Stimulated activated CD8-positive, alpha-beta memory T cell treated with anti-CD3 and anti-CD28 coated beads, Interleukin-7, amount 100 ng/mL, for 24 hours (primary cell): ENCODE results near the gene CRELD2.

Experiments
- DNase-seq: peaks from one replicate; pipeline ENCODE4 v3.0.0-alpha.2; 2020; ENCODE audit warnings: low read depth

Gene CRELD2

DNA sequence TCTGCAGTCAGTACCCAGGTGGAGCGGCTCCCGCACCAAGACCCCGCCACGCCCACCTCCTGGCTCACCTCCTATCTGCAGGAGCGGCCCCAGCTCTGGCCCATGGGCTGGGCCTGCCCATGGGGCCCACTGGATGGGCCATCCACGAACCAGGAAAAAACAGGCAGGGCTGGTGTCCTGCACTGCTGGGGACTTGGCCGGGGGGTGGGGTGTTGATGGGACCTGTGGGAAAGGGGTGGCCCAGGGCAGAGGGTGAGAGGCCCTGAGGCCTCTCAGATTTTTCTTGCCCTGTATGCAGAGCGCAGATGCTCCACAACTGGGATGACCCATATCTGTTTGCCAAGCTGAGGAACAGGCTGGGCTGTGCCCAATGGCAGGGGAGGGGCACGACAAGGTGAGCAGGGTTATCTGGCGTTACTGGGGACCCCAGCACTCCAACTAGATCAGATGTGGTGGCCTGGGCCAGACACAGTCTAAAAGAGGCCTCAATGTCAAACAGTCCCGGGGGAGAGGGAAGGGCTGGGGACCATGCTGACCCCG lies 39.5 kb downstream of the CRELD2 start:
- no peak for DNase-seq

DNA sequence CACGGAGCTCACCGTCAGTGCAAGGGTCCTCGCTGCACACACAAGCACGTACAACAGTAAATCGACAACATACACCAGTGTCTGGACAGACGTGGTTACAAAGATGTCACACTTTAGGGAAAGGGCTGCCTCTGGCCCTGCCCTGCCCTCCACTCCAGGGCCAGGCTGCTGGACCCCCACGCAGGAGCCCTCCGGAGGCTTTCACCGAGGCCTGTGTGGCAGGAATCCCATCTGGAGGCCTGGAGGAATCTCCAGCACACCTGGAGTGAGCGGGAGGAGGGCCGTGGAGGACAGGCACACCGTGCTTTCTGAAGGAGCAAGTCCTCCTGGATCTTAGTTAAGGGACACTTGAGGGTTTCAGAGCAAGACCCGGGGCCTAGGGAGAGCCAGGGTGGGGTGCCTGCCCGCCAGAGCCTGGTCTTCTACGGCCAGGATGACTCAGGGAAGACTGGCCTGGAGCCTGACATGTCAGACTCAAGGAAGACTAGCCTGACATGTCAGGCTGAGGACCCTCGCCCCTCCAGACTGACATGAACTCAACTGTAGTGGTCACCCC lies 40.0 kb downstream of the CRELD2 start:
- DNase-seq = no peak

DNA sequence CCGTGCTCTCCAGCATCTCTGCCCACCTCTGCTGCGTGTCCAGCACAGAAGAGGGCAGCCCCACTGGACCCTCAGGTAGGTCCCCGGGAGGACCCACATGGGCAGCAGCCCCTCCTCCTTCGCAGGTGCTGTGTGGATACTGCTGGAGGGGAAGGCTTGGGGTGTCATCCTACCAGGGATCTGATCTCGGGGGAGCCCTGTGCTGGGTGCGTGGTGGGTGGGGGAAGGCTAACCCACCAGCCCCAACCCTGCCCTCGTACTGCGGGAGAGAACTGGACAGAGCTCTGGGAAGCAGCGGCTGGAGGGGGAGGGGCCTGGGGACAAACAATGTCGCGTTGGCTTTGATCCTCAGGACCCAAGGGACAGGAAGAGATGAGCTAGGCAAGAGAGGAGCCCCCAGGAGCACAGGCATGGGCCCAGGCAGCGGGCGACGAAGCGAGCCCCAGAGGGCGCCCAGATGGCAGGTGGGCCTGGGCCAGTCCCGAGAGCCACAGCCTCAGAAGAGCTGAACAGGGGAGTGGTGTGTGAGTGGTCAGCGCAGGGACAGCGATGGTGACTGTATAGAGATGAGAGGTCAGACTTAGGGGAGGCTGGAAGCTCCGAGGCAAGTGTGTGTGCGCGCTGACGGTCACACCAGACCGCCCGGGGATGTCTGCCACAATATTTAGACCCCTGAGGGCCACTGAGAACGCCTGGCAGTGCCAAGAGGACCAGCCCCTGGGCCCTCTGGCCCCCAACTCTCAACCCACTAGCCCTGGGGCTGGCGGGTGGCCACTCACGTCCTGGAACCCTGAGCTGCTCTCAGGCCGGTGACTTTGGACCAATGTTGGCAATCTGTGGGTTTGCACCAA lies 40.7 kb downstream of the CRELD2 start:
- DNase-seq = no peak

DNA sequence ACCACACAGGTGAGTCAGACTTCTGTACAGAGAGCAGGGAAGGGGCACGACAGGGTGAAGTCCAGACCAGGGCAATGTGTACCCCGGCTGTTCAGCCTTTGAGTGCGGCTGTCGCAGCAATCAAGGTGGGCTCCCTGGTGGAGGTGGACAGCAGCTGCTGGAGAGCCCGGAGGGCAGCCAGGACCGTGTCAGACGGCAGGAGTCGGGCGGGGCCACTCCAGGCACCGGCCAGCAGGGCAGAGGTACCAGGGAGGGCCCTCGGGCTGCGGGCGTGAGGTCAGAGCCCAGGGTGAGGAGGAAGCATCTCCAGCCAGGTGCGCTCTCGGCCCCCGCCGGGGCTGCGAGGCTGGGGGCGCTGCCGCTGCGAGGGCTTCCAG lies 41.3 kb downstream of the CRELD2 start:
- no peak for DNase-seq

DNA sequence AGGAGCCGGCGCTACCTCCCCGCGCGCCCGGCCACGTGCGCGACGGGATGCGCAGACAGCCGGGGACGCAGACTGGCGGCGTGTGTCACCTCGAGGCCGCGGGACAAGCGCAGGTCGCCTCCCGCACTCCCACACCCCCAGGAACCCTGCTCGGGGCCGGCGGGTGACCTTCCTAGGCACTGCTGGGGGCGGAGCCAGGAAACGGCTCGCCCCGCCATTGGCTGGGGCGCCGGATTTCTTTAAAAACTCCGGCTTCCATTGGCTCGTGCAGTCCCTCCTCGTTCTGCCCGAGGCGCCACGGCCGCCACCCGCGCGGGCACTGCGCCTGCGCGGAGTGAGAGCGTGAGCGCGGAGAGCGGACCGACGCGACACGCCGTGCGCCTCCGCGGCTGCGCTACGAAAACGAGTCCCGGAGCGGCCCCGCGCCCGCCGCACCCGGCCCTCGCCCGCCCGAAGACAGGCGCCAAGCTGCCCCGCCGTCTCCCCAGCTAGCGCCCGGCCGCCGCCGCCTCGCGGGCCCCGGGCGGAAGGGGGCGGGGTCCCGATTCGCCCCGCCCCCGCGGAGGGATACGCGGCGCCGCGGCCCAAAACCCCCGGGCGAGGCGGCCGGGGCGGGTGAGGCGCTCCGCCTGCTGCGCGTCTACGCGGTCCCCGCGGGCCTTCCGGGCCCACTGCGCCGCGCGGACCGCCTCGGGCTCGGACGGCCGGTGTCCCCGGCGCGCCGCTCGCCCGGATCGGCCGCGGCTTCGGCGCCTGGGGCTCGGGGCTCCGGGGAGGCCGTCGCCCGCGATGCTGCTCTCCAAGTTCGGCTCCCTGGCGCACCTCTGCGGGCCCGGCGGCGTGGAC lies 41.9 kb downstream of the CRELD2 start, which contains the start of gene PIM3:
PIM3 (plus strand) TSS at position 614 of the 846 bp plus-strand sequence; CDS start at position 790, 176 bp downstream.
- peak; percentile 77 for DNase-seq

DNA sequence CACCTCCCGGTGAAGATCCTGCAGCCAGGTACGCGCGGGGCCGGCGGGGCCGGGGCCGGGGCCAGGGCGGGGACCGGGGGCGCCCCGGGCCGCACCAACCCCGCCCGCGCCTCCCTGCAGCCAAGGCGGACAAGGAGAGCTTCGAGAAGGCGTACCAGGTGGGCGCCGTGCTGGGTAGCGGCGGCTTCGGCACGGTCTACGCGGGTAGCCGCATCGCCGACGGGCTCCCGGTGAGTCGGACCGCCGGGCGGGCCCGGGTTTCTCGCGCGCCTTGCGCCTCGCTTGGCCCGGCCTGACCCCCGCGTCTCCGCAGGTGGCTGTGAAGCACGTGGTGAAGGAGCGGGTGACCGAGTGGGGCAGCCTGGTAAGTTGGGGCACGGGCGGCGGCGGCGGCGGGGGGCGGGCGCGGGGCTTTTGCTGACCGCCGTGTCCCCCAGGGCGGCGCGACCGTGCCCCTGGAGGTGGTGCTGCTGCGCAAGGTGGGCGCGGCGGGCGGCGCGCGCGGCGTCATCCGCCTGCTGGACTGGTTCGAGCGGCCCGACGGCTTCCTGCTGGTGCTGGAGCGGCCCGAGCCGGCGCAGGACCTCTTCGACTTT lies 42.7 kb downstream of the CRELD2 start:
- no peak for DNase-seq

DNA sequence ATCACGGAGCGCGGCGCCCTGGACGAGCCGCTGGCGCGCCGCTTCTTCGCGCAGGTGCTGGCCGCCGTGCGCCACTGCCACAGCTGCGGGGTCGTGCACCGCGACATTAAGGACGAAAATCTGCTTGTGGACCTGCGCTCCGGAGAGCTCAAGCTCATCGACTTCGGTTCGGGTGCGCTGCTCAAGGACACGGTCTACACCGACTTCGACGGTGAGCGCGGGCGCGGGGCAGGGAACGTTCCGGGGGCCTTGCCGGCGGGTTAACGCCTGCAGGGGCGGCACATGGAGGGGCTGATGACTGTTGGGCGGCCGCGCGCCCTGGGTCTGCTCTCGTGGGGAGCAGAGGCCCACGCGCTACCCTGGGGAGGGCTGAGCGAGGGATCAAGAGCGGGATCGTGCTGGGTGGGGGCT lies 43.2 kb downstream of the CRELD2 start:
- DNase-seq = no peak

DNA sequence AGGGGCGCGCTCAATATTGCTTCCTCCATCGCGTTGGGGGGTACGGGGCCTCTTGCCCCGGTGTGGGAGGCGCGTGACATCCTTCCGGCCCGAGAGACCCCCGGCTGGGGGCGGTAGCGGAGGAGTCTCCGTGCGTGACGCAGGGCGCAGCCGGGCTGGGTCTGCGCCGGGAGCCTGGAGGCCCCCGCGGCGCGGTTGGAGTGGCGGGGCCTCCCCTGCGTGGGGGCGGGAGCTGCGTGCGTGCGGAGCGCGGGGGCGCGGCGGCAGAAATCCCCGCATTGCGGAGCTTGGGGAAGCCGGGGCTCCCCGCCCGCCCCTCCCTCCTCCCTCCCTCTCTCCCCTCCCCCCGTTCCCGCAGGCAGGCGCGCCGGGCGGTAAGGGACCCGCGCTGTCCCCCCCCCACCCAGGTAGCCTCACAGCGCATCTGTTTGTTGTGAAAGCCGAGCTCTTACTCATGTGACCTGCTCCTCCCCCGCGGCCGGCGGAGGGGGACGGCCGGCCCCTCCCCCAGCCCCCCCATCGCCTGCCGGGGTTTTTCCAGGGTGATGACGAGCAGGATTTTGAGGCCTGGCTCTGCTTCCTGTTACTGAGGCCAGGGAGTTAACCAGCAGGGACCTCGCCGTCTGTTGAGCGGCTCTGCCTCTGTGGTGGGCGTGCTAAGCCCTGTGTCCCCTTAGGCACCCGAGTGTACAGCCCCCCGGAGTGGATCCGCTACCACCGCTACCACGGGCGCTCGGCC lies 43.7 kb downstream of the CRELD2 start:
- peak; percentile 80 for DNase-seq

DNA sequence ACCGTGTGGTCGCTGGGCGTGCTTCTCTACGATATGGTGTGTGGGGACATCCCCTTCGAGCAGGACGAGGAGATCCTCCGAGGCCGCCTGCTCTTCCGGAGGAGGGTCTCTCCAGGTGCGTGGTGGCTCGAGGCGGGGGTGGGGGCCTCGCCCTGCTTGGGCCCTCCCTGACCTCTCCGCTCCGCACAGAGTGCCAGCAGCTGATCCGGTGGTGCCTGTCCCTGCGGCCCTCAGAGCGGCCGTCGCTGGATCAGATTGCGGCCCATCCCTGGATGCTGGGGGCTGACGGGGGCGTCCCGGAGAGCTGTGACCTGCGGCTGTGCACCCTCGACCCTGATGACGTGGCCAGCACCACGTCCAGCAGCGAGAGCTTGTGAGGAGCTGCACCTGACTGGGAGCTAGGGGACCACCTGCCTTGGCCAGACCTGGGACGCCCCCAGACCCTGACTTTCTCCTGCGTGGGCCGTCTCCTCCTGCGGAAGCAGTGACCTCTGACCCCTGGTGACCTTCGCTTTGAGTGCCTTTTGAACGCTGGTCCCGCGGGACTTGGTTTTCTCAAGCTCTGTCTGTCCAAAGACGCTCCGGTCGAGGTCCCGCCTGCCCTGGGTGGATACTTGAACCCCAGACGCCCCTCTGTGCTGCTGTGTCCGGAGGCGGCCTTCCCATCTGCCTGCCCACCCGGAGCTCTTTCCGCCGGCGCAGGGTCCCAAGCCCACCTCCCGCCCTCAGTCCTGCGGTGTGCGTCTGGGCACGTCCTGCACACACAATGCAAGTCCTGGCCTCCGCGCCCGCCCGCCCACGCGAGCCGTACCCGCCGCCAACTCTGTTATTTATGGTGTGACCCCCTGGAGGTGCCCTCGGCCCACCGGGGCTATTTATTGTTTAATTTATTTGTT lies 44.6 kb downstream of the CRELD2 start:
- no peak for DNase-seq

DNA sequence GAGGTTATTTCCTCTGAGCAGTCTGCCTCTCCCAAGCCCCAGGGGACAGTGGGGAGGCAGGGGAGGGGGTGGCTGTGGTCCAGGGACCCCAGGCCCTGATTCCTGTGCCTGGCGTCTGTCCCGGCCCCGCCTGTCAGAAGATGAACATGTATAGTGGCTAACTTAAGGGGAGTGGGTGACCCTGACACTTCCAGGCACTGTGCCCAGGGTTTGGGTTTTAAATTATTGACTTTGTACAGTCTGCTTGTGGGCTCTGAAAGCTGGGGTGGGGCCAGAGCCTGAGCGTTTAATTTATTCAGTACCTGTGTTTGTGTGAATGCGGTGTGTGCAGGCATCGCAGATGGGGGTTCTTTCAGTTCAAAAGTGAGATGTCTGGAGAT lies 45.2 kb downstream of the CRELD2 start:
- DNase-seq = no peak

DNA sequence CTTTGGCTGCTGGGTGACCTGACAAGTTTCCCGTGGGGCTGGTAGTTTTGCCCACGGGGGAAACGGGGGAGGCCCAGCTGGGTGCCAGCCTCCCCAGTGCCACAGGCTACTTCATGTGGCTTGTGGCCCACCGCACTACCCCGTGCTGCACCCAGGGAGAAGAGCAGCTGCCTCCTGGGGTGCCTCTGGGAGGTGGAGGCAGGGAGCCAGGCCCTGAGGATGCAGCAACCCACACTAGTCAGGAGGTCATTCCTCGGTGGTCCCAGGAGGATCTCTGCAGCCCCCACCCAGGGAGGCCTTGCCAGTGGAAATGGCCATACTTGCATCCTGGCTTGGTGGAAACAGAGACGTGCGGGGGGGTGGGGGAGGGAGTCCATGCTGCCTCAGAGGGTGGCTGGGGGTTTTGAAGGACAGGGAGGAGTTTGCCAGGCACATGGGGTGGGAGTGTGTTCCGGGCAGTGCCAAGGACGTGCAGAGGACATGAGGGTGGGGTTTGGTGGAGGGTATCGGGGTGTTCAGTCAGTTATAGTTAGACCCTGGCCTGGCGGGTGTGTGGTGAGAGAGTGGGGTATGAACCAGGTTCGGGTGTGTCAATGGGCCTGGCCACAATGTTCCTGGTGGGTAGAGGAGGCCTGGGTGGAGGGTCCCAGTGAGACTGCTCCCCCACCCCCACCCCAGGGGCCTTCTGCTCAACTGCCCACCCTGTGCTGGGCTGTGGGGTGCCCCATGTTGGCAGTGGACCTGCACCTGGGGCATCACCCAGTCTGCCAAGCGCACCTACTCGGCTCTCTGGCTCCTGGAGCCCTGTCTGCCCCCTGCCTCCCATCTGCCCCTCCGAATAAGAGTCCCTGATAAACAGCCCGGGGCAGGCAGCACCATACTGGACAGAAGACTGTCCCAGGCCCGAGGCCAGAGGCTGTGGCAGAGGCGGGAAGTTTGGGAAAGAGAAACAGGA lies 46.0 kb downstream of the CRELD2 start:
- no peak for DNase-seq

DNA sequence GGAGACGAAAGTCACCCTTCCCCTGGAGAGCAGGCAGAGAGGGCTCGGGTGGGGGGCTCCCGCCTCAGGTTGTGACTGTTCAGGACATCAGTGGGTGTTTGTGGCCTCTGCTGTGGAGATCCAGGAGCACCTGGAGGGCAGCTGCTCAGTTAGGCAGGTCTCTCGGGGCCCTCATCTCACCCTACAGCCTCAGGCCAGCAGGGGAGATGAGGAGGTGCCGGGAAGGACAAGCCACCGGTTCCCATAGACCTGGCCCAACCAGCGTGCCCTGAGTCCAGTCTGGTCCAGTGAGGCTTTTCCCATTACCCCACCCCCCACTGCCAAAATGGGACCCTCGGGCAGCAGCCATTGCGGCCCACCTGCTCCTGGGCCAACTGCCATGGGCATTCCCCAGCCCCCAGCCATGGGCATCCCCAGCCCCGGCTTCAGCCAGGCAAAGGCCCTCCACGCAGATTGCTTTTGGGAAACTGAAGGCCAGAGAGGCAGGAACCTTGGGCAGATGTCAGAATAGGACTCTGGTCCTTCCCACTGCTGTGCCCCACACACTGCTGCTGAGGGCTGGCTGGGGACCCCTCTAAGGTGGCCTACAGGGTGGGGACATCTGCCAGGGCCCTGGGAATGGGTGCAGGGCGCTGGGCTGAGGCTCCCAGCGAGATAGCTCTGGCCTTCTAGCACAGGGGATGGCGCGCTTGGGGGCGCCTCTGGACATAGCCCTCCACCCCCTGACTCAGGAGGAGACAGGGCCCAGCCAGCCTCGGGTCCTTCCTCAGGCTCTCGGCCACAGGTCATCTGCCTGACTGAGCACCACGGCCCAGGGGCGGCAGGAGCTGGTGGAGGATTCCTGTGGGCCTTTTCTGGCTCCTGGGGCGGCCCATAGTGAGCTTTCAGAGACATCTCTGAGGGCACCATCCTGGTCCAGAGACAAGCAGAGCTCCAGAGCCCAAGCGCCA lies 46.9 kb downstream of the CRELD2 start:
- DNase-seq = no peak

DNA sequence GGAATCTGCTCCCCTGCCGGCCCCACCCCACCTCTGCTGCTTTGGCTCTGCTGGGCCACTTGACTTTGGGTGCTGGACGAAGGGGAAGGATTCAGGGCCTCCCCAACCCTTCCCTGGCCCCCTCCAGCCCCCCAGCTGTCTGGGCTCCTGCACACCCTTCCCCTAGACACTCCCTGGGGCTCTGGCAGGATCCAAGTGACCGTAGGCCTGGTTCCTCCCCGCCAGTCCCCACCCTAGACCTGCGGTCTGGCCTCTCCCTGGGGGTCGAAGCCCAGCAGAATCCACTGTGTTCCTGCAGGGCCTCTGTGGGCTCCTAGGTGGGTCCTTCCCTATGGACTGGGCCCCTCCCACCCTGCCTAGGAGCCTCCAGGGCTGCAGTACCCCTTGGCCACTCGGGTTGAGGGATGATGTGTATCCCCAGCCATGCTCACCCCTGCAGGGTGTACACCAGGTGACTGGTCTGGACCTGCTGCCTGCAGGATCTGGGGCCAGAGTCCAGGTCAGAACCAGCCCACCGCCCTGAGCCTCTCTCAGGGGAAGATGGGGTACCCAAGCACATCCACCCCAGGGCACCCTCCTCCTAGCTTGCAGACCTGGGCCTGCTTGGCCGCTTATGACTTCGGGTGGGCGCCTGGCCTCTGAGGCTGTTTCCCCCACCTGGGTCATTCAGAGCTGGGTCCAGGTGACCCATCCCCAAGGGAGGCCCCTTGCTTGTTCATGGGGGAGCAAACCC lies 47.8 kb downstream of the CRELD2 start:
- no peak for DNase-seq

DNA sequence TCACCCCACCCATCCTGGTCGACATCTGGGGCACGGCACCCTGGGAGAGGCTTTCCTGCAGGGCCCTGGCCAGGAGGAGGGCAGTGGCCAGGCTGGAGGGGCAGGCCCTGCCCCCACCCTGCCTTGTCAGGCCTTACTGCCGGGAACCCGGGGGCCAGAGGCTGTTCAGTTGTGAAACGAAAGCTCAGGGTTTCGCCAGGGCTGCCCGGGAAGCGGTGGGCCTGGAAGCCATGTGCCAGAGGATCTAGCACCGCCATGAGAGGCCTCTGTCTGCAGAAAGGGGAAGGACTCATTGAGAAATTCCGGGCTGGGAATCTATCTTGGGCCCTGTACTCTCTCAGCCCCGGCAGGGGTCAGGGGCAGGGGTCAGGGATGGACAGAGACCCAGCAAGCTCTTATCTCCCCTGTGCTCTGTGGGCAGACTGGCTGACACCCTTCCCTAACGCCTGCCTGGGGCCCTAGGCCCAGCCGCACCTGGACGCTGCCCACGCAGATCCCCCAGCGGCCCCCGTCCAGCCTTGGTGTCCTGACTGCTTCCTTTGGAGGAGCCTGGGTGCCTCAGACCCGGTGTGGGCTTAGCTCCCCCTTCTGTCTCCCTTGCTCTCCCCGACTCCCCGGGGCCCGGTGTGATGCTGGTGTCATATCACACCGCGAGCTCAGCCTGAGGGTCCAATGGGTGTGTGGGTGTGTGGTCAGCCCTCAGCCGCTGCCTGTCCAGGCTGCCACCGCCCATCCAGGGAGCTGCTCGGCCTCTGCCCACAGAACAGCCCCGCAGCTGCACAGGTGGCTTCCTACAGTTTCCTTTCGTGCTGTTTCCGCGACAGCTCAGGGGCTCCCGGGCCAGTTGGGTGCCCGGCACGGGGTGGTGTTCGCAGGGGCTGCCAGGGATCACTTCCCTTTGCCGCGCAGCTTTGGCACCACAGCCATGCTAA lies 48.6 kb downstream of the CRELD2 start:
- no peak for DNase-seq

DNA sequence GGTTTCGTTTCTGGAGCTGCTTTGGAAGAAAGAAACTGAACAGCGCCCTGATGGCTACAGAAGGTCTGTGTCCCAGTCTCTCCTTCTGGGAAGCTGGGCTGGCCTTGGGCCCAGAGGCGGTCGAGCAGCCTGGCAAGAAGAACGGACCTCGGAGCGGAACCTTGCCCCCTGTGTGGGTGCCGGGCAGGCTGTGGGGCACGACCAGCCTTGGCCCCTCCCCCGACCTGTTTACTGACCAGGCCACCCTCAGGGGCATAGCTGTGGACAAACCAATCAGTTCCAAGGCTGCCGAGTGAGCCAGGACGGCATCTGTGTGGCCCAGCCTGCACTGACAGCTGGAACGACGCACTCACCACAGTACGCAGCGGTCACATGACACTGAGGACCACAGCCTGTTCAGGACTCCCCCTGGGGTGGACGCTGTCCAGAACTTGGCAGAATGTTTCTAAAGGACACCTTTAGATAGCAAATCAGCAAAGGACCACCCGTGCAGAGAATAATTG lies 49.3 kb downstream of the CRELD2 start:
- DNase-seq = no peak

DNA sequence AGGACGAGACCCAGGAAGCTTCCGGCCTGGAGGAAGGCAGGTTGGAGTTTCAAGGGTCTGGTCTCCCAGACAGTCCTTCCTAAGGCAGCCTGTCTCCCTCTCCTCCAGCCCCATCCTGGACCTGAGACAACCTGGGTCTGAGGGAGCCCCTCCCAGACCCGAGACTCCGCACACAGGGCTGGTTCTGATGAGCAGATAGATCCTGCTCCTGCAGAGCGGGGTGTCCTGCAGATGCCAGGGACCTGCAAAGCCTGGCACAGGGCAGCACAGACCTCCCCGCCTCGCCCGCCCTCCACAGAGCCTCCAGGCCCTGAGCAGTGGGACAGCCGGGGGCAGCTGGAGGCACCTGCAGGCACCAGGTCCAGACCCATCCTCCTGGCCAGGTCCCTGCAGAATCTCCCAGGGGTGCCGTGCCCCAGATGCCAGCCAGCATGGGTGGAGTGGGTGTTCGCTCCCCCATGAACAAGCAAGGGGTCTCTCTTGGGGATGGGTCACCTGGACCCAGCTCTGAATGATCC lies 49.9 kb downstream of the CRELD2 start:
- DNase-seq = no peak
